Muscle of arm (tissue), 12 donors: ENCODE measurements around the gene NUP153. TPM values are rescaled to one million over a fixed set of nuclear protein-coding genes. Genes with fewer than 3 reads are reported as not detected.

ENCODE experiments used
- DNase-seq: peaks from one replicate; pipeline ENCODE4 v3.0.0-alpha.2; 2013
- polyA plus RNA-seq, 12 donors: library from polyadenylated mRNA; unstranded; fragments of 120-200 nt; gene quantifications; one replicate each; pipeline ENCODE4 v1.2.1, GENCODE V29; 2013; ENCODE audit not compliant: insufficient read length in 12 of 12

Gene NUP153
- polyA plus RNA-seq, 12 donors, result 26.5 to 39.8 (median 35.9) TPM; not detected in 1

DNA sequence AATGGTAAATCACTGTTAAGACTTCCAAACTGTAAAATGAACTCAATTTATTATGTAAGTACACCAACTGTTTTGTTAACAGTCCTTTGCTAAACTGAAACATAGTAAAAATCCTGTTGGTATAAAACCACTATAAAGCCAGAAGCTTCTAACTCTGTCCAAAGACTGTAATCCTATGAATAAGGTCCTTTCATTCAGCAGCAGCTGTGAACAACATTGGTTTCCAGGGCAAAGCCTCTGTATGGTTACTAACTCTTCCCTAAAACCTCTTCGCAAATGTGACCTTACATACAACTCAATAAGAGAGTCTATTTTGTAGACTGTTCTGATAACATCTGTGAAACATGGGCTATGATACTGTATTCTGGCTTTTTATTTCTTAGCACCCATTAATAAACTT, 40.1 kb downstream of the NUP153 start:
- no peak for DNase-seq

DNA sequence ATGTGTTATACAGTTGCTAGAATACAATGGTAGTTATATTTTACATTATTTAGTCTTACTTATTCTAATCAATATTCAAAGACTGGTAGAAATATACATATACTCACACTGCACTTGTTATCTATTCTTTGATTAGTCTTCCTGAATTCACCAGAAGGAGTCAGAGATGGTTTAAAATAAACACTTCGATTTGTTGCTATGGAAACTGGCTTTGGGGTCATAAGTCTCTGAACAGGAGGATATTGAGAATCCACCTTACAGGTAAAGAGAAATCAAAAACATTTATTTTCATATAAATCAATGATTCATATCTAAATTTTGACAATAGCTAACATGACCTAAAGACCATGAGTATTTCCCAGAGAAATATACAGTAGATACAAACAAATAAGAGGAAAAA, 41.6 kb downstream of the NUP153 start:
- no peak for DNase-seq

DNA sequence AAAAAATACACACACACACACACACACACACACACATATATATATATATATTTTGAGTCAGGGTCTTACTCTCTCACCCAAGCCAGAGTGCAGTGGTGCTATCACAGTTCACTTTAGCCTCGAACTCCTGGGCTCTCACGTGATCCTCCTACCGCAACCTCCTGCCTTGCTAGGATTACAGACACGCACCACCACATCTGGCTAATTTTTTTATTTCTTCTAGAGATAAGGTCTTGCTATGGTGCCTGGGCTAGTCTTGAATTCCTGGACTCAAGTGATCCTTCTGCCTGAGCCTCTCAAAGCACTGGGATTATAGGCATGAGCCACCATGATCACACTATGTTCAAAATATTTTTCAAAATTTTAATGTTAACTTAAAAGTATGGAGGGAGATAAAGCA, 43.5 kb downstream of the NUP153 start:
- no peak for DNase-seq

DNA sequence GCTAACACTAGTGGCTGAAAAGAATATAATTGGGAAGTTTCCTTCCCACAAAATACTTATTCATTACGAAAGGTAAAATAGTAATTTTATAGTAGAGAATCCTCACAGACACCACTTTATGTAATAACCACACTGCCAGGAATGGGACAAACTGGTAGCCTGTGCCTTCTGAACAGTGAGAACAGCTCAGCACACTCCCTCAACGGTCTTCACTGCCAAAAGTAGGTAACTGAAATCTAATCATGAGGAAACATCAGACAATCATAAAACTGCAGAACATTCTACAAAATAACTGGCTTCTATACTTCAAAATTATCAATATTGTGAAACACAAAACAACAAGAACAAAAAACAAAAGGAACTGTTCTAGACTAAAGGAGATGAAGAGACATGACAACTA, 44.1 kb downstream of the NUP153 start:
- DNase-seq, result no peak

DNA sequence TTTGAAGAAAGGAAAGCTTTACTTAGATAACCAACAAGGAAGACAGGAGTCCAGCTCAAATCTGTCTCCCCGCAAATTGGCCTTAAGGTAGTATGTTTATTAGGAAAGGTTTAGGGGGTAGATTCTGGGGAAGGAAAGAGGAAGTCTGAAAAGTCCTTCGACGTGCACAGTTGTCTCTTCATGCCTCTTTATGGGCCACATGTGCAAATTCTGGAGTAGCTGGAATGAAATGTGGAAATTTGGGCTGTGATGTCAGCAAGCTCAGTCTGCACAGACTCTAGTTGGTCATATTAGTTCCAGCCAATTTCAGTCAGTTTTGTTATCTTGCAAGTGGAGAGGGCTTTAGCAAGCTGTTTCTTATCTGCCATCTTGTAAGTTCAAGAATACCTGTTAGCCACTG, 50.1 kb downstream of the NUP153 start:
- no peak for DNase-seq

DNA sequence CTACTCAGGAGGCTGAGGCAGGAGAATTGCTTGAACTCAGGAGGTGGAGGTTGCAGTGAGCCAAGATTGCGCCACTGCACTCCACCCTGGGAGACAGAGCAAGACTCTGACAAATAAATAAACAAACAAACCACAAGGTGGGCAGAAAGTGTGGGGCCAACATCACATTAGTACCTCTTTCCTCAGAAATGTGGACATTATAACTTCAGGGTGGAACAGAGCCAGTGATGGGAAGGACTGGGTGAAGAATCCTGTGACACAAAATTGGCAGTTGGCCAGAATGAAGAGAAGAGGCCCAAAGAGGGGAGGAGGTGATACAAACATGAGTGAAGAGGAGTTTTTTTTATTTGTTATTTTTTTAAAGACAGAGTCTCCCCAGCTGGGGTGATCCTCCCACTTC, 50.6 kb downstream of the NUP153 start:
- DNase-seq, result no peak

DNA sequence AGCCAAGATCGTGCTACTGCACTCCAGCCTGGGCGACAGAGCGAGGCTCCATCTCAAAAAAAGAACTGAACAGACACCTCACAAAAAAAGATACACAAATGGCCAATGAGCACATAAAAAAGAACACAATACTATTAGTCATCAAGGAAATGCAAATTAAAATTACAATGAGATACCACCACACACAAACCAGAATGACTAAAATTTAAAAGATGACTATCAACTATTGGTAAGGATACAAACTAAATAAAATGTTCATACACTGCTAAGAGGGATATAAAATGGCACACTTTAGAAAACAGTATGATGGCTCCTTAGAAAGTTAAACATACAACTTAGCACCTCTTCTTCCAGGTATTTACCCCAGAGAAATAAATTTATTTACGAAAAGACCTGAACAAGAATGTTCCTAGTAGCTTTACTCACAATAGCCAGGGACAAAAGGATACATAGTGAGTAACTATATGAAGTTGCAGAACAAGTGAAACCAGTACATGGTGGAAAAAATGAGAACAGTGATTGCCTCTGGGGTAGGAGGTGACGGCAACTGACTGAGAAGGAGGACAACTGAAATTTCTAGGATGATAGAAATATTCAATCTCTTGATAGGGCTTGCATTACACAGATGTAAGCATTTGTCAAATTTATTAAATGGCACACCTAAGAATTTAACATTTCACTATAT, 53.4 kb downstream of the NUP153 start:
- DNase-seq, result no peak

DNA sequence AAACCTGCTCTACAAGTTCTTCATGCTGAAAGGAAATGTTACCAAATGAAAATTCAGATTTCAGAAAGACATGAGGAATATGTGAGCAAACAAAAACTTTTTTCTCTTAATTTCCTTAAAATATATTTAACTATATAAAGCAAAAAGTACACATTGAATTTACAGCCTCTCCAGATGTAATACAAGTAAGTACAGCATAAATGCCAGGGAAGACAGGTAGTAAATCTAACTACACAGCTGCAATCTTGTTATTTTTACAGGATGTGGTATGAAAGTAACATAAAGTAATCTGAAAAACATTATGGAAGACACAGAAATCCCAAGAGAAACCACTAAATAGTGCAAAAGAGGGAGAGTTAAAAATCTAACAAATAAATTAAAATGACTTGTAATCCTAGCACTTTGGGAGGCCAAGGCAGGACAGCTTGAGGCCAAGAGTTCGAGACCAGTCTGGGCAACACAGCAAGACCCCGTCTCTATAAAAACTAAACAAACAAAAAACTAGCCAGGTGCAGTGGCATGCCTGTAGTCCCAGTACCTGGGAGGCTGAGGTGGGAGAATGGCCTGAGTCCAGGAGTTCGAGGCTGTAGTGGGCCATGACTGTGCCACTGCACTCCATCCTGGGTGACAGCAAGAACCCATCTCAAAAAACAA, 55.9 kb downstream of the NUP153 start:
- no peak for DNase-seq

DNA sequence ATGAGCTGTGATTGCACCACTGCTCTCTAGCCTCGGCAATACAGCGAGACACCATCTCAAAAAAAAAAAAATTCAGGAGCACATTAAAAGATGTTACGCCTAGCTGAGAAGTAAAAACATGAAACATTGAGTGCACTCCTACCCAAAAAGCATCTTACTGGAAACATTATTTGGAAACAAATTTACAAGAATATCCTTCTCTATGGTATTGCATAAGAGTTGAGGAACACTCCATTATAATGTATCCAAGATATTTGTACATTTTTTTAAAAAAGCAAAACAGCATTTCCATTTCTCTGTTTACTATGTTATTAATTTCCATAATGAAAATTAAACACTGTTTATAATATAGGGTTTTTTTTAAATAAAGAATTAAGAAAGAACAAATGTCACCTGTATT, 58.0 kb downstream of the NUP153 start:
- no peak for DNase-seq

DNA sequence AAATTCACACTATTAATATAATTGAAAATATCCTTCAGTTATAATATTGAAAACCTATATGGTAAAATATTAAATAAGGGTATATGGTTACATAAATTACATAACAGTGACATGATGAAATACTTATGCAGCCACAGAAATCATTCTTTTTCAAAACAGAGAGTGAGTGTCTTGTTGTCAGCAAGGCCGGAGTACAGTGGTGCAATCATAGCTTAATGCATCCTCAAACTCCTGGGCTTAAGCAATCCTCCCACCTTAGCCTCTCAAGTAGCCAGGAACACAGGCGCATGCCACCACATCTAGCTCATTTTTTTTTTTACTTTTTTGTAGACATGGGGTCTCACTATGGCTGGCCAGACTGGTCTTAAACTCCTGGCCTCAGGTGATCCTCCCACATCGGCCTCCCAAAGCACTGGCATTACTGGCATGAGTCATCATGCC, 66.2 kb downstream of the NUP153 start:
- no peak for DNase-seq

DNA sequence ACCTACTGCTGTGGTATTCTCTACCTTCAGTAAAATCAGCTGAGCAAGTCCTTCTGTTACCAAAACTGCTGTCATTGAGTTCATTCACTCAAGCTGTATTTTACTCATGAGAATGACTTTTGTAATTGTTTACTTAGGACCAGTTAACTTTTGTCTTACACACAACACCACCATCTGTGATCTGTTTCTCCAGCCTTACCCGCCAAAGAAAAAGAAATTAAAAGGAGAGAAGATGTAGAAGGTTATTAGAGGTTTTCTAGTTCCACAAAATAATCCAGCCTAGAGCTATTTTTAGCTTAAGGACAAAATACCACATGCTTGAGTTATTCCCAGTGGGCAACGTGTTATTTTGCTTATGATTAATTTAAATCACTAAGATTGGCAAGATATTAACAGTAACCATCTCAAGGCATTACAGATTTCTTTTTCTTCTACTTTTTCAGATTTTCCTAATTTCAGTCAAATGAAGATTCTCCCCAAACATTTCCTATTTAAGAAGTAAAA, 68.5 kb downstream of the NUP153 start:
- DNase-seq, result no peak

DNA sequence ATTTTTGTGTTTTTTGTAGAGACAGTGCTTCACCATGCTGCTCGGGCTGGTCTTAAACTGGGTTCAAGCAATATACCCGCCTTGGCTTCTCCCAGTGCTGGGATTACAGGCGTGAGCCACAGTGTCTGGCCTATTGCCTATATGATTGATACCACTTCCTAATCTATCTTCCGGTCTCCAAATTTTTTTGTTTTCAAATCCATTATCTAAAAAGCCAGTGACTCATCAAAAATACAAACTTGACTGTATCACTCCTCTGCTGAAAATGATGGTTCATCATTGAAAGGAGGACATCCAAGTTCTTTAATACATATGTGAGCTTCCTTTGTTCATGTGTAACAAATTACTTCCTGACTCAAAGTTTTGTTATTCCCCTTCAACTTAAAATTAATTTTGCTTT, 71.2 kb downstream of the NUP153 start:
- DNase-seq, result no peak

DNA sequence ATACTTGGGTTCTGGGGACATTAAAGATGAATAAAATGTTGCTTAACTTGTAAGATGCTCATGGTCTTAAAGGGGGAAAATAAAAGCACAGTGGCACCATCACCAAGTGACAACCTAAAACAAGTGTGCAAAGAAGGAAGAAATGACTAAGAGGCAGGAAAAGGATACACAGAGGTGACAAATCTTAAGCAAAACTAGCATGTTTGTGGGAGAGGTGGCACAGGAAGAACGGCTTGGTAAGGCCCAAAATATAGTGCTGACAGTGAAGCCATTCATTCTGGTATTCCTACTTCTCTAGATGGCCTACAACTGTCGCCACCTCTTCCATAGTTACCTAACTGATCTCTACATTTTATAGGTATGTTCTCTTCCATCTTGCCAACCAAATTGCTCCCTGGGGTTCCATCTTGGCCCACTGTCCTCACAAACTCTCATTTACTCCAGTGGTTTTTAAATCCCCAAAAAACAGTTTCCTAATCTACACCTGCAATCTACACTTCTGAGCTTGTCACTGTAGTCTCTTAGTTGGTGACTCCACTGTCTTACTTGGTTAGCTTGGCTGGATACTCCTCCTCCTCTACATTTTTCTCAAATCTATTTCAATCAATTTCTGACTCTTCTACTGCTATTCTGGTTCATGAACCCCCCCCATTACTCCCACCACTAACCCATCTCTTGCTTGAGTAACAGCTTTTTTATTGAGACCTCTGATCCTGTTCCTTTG, 73.1 kb downstream of the NUP153 start:
- DNase-seq, result no peak

DNA sequence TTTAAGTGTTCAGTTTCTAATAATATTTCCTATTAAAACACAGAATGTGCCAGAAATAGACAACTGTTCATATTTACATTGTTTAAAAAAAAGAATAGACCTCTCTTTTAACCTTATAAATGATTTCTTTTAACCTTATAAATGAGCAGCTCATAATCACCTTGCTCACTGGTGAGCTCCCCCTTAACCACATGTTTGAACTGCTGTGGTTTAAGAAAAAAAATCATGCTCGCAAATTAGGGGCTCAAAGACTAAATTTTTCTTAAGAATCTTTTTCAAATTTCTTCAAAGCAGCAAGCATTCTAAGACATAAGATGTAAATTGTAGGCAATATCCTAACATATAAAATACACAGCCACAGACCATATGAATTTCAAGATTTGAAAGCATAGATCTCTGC, 73.8 kb downstream of the NUP153 start:
- no peak for DNase-seq

DNA sequence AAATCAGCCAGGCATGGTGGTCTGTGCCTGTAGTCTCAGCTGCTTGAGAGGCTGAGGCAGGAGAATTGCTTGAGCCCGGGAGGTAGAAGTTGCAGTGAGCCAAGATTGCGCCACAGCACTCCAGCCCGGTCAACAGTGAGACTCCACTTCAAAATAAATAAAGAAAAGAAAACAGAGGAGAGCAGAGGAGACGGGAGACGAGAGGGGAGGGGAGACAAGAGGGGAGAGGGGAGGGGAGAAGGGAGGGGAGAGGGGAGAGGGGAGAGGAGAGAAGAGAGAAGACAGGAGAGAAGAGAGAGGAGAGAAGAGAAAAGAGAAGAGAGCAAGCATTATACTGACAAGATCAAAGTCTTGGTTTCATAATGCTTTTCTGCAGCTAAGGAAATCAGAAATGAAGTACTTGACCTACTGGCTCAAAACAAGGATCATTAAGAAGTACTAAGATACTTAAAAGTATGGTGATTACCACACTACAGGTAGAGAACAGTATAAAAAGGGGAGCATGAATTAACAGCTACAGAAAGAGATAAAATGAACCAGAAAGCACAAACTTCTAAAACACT, 76.1 kb downstream of the NUP153 start:
- DNase-seq, result no peak

DNA sequence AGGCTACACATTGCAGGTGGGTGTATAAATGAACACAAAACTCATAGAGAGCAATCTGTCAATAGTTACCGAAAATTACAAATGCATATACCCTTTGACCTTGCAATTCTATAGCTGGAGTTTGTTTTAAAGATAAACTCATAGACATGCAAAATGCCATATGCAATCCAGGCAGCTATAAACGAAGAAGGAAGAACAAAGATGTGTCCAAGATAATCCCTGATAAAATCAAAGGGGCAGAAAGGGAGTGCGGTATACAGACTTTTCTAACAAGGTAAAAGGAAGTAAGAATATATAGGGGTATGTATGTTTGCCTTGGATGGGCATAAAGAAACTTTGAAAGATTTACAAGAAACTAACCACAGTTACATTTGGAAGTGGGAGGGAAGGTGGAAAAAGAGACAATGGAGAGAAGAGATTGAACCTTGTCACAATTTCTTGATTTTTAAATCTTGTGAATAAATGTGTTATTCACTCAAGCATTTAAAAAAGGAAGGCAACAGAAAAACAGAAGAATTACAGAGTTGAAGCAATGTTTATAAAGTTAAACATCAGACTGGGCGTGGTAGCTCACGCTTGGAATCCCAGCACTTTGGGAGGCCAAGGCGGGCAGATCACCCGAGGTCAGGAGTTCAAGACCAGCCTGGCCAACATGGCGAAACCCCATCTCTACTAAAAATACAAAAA, 76.8 kb downstream of the NUP153 start:
- no peak for DNase-seq

DNA sequence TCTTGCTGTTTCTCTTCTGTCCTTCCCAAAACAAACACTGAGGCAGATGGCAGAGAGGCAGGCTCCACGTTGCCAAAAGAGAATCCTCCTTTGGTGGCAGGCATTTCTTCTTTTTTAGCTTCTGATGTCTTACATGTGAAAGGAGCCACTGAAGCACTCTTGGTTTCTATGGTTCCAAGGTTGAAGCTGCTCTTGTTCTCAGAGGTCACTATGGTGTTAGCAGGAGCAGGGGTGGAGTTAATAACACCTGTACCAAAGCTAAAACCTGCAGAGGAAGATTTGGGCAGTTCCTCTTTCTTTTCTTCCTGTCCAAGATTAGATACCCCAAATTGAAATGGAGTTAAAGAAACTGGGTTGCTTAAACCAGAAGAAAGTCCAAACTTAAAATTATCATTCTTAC, 77.9 kb downstream of the NUP153 start:
- DNase-seq, result no peak

DNA sequence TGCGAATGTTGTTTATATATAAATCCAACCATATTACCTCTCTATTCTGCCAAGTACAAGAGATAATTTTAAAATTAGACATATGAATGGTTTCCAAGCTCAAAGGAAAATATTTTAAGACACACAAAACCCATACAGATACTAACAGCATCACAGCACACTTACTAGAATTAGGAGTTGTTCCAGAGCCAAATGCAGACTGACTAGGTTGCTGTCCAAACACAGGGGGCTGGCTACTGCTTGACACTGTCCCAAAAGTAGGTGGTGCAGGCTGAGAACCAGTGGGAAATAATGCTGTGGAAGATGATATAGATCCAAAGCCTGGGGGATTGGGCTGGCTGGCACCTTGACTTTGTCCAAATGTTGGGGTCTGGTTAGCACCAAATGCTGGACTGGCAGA, 82.3 kb downstream of the NUP153 start:
- DNase-seq, result no peak

DNA sequence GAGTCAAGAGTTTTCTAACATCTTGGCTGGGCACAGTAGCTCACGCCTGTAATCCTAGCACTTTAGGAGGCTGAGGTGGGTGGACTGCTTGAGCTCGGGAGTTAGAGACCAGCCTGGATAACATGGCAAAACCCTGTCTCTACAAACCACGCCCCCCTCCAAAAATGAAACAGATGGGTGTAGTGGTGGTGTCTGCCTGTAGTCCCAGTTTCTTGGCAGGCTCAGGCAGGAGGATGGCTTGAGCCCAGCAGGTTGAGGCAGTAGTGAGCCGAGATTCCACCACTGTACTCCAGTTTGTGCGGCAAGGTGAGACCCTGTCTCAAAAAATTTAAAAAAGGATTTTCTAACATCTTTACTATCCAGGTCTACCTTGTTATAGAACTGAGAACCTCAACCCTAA, 84.6 kb downstream of the NUP153 start:
- DNase-seq, result no peak

DNA sequence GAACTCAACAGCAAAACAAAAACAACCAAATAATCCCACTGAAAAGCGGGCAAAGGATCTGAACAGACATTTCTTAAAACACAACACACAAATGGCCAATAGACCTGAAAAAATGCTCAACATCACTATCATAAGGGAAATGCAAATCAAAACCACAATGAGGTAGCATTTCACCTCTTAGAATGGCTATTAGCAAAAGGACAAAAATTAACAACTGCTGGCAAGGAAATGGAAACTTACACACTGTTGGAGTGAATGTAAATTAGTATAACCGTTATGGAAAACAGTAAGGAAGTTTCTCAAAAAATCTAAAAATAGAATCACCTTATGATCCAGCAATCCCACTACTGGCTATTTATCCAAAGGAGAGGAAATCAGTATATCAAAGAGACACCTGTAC, 85.7 kb downstream of the NUP153 start:
- DNase-seq, result no peak

DNA sequence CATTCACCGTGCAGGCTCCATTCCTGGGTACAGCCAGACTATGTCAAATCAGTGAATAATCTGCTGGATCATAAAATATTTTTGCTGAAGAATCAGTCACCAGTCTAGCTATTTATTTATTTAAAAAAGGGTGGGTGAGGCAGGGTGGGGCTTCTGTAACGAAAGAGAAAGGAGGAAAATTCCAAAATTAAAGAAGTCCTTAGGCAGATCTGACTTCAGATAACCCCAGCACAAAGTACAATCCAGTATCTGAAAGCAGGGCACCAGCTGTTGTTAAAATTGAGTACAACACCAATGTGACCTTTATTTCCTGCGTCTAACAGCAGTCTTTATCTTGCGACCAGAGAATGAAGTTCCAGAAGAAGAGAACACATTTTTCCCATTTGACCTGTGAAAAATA, 90.9 kb downstream of the NUP153 start:
- no peak for DNase-seq

DNA sequence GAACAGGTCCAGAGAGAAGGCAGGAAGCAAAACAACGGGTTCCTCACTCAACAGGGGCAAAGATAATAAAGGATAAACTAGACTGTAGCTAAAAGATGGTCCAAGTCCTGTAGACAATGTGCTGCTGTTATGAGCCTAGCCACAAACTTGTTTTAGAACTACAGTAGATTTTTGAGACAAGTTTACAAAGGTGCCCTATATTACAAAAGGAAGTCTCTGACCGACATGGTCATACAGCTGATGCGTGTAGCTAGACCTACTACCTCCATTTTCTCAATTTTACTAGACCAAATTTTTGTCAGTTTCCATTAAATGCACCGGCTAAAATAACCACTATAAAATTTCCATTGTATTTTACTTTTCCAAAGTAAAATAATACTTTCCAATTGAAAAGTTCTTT, 94.7 kb downstream of the NUP153 start:
- no peak for DNase-seq
